GOT3 (cell line): ENCODE results near the gene NAALADL2.
"Not testable (repeated sequence)": the region's sequence is repeated elsewhere in the genome, so short reads cannot be mapped to it uniquely, and the experiment has no call there.

ENCODE experiments used
- DNase-seq: peaks from one replicate; lab custom pipeline; 2025; ENCODE audit warnings: mixed read lengths; lab: John Stamatoyannopoulos, UW

The NAALADL2 gene

DNA sequence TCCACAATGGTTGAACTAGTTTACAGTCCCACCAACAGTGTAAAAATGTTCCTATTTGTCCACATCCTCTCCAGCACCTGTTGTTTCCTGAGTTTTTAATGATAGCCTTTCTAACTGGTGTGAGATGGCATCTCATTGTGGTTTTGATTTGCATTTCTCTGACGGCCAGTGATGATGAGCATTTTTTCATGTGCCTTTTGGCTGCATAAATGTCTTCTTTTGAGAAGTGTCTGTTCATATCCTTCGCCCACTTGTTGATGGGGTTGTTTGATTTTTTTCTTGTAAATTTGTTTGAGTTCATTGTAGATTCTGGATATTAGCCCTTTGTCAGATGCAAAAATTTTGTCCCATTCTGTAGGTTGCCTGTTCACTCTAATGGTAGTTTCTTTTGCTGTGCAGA, 564.7 kb downstream of the NAALADL2 start:
- not testable (repeated sequence) for DNase-seq

DNA sequence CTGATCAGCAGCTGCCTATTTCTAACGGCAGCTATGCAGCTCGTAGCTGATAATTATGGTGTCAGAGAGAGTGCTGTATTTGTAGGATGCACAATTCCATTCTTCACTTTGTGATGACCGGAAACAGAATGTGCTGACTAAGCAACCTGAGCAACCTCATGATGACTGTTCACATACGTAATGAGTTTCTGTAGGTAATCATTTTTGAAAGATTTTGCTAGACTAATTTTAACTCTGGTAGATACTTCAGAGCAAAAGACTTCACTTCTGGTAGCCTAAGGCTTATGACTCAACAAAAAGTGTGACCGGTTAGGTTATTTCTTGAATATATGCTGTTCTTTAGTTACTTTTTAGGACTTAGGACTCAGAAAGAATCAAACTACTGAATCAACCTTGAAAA, 567.7 kb downstream of the NAALADL2 start:
- DNase-seq: no peak

DNA sequence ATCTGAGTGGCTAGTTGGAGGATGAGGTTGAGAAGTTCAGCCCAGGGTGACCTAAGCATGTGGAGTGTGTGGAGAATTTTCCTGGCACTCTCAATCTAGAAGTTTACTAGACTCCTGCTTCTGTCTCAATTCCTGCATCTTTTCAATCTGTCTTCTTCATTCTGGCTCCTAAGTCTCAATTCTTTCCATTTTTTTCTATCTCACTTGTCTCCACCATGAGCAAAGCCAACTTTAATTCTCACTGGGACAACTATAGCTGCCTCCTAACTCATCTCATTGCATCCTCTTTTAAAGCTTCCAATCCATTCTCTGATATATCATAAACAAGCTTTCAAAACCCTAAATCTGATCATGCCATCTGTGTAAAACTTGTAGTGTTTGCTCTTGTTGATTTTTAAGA, 569.3 kb downstream of the NAALADL2 start:
- no peak for DNase-seq

DNA sequence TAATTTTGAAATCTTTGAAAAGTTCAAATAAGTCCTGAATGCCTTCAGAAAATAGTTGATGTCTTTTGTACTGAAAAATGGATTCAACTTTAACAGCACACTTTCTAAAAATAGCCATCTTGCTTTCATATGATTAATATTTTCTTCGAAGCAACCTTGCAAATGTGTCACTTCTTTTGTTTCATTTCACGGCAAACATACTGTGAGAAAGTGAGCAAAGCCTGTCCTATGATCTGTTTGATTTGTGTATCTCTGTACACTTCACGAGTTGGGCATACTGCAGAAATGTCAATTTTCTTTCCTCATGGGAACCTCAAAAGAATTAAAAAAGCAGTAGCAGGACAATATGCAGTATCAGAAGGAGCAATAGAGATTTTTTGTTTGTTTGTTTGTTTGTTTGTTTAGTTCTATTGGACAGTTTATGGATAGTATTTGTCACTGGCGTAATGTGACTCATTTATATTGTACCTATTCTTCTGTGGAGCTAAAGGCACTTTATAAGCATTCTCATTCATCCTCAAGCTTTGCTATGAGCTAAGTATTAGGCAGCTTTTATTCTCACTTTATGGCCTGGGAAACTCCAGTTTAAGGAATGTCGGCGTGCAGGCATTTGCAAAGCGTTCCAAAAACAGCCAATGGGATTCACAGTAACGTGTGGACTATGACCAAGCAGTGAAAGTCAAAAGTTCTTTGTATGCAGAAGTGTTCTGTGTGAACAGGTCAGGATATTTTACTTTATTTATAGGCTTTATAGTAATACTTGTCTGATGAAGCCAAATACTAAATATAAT, 572.0 kb downstream of the NAALADL2 start:
- DNase-seq: no peak

DNA sequence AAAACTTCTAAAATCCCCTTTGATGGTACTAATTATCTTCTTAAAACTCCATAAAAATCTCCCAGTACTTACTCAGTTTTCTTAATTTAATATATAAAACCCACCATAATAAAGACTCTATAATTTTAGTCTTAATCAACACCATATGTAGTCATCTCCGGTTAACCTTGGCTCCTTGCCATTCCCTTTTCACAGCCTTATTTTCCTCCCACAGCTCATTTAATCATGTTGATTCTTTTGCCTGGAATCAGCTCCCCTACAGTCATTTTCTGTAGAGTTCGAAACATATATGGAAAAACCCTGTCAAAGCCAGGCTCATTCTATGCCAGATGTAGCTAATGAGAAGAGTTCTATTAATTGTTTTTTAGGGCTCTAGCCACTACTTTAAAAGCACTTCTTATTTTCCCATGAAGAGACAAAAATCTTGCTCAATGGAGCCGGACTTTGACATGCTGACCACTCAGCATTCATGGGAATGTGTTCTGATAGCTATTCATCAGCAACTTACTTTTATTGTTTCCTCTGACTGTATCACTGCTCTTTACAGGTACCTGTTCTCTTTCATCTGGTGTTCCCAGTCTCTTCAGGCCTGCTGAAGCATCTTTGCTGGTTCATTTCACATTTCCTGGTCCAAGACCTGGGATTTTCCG, 573.4 kb downstream of the NAALADL2 start:
- no peak for DNase-seq

DNA sequence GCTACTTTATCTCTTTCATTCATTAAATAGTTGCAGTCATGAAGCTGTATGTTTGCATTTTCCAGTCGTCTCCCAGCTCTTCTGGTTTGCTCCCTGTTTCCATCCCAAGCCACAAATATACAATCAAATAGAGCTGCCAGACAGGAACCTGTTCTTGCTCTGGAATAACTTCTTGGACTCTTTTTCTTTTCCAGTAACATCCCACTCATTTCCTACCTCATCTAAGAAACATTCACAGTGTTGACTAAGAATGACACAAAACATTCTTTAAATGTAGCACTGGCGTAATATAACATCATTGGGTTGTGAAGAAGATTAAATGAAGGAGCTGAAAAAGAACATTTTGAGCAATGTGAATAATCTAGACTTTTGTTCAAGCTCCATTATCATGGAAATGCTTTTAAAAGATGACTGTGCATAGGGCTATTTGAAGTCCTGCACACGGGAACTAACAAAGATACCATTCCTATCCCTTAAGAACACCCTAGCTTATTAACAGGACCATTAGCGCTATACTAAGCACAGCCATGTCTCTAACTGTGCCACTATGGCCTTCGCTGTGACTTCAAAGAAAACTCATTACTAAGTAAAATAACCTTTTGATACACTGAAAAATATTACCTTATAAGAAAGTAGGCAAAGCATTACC, 574.0 kb downstream of the NAALADL2 start:
- DNase-seq: no peak

DNA sequence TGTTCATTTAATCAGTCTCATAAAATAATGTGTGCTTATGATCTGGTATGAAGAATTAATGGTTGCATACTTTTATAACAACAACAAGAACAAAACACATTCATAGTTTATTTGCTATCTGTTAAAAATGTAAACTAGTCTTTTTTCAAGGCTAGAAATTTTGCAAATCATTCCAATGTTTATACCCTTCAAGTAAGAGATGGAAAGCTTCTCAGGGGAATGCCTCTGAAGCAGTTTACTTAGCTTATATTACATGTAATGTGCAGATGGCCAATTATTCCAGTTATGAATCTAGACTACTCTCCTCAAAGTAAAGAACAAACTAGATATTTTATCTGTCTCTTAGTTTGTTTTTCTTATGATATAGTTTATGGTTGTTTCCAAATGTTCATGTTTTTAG, 575.4 kb downstream of the NAALADL2 start:
- DNase-seq: no peak

DNA sequence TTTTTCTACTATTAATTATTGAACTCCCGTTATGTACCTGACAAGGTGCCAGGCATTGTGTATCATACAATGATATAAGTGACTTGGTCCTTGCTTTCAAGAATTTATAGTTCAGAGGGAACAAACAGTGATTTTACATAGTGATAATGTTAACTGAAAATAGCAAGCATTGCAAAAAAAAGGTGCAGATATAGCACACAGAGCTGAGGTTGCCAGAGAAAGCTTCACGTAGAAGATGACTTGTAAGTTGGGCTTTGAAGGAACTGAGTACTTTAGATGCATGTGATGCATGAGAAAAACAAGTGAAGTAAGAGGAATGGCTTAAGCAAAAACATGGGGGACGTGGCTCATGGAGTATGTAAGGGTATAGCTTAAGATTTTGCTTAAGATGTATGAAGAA, 584.5 kb downstream of the NAALADL2 start:
- no peak for DNase-seq

DNA sequence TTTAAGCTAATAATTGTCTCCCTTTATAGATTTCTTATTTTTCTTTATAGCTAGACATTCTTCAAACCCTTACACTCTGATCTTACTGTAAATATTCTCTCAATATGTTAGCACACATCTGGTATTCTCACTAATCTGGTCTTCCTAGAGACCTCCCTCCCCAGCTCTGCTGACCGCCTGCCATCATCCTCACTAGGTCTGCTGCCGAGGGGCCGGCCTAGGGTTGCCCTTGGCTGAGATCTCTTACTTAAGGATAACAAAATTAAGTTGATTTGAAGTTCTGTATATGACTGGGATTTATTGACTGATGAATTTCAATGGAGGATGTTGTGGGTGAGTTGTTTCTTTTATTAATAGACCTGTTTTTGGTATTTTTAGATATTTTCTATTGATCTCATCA, 586.6 kb downstream of the NAALADL2 start:
- no peak for DNase-seq

DNA sequence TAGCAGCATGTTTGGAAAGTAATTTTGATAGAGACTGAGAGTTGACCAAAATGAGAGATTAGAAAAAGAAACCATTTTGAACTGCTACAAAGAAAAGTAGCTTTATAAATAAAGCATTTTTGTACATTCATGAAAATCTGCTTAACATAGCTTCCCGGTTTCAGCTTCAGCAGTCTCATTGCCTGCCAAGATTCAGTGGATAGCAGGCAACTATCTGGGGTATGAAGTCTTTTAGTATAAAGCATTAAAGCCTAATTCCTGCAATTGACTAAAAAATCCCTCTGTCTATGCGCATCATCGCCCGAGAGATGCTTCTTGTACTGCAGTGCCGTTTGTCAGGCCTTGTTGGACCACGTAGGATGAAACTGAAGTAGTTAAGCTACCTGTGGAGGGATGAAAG, 588.4 kb downstream of the NAALADL2 start:
- DNase-seq: no peak

DNA sequence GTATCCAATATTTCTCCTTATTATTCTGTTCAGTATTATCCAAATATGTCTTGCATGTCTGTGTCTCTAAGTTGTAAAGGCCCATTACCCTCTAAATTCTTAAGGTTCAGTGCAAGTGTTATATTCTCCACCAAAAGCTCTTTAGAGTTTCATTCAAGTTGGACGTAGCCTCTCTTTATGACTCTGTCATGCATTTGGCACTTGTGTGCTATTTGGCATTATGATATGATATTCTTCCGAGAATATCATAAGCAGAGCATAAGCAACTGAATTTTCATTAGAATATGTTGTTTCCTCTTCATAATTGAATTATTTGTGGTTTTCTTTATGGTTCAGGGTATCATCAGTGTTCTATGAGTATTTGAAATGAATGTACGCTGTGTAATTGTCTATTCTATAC, 594.2 kb downstream of the NAALADL2 start:
- no peak for DNase-seq

DNA sequence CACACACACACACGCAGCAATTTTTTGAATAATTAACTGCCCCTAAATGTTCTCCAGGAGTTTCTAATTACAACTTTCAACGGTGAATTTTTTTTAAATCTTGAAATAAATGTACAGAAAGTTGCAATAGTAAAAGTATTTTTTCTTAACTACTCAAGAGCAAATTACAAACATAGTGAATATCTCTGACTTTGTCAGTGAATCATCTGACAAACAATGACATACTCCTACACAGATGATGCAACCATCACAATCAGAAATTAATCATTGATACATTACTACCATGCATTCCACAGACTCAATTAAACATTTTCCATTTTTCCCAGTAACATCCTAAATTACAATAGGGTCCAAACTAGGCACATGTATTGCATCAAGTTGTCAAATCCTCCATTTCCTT, 597.3 kb downstream of the NAALADL2 start:
- no peak for DNase-seq

DNA sequence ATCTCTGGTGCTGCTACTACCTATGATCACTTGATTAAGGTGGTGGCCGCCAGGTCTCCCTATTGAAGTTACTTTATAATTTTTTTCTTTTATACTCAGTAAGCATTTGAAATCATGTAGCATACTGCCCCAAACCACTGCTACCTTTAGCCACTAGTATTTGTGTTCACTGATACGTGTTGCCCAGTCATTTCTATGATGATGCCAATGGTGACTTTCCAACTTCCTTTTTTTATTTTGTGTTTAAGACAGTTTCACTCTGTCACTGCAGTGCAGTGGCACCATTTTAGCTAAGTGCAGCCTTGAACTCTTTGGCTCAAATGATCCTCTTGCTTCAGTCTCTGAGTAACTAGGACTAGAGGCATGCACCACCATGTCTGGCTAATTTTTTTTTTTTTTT, 598.2 kb downstream of the NAALADL2 start:
- DNase-seq: no peak

DNA sequence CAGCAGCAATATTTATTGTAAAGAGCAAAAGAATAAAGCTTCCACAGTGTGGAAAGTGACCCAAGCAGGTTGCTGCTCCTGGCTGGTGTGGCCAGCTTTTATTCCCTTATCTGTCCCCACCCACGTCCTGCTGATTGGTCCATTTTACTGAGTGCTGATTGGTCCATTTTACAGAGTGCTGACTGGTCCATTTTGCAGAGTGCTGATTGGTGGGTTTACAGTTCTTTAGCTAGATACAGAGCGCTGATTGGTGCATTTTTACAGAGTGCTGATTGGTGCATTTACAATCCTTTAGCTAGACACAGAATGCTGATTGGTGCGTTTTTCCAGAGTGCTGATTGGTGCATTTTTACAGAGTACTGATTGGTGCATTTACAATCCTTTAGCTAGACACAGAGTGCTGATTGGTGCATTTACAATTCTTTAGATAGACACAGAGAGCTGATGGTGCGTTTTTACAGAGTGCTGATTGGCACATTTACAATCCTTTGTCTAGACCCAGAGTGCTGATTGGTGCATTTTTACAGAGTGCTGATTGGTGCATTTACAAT, 601.8 kb downstream of the NAALADL2 start:
- DNase-seq: not testable (repeated sequence)

DNA sequence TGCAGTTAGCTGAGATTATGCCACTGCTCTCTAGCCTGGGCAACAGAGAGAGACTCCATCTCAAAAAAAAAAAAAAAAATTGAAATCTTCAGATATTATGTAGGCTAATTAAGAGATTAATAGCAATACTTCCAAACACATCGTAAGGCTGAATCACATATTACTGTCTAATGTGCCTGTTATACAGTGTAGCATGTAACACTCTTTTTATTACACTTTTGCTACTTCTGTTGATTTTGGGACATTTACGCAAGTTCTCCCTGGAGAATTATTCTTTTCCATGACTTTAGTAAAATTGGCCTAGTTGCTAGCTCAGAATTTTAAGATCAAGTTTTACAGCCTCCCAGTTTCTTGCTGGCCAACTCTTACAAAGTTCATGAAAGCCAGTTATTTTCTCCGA, 605.2 kb downstream of the NAALADL2 start:
- no peak for DNase-seq

DNA sequence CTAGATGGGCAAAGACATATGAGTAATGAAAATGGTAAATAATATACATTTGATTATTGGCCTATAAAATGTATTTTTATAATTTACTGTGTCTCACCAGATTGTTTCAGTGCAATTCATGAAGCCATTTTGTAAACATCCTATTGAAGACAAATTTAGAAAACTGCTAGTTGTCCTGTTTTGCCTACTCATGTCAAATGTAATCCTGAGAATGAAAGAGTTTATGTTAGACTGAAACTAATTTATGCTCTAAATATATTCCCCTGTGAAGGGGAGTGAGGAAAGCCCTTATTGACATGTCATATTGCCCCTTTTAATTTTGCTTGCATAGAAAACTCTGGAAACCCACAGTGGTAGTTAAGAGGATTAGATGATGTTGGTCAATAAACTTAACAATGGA, 610.0 kb downstream of the NAALADL2 start:
- DNase-seq: no peak

DNA sequence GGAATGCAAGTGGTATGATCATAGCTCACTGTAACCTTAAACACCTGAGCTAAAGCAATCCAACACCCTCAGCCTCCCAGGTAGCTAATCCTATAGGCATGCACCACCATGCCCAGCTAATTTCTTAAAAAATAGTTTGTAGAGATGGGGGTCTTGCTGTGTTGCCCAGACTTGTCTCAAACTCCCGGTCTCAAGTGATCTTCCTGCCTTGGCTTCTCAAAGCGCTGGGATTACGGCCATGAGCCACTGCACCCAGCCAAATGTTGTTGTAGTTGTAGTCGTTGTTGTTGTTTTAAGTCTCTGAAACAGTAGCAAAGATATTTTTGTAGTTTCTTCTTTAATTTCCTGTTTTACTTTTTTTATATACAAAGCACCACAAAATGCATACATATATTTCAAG, 616.6 kb downstream of the NAALADL2 start:
- no peak for DNase-seq

DNA sequence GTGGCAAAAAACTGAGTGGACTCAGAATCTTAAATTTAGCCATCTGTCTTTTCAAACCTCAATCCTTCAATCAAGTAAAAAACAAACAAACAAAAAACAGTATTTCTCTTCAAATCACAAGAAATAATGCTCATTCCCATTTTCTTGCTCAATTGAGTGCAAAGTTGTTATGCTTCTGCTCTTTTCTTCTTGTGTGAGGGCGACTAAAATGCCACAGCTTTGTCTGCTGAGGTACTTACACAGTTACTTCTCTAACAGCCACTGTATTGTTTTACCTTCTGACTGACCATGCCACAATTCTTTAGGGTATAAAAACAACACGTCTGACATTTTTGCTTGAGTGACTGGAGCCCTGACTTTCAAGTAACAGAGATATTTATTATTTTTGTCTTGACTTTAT, 617.4 kb downstream of the NAALADL2 start:
- DNase-seq: no peak

DNA sequence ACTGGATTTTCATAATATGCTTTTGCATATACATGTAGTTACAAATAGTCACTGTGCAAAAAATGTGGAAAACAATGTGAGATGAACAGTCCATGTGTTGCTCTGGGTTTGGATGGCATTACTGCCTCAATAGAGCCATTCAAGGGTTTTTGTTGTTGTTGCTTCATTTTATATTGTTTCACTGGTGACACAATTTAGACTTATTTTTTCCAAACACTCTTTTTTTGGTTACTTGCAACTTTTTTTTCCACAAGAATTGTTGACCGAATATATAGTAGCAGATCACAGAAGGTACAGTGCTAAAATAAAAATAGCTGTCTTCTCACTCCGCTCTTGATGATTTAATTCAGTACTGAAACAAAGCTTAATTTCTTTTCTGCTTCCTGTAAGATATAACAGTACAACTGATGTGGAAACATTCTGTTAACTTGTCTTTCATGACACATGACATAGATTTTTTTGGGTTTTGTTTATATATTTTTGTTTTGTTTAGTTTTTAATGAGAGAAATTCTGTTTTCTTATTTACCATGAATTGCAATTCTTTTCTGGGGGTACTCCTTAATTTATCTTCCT, 618.6 kb downstream of the NAALADL2 start:
- no peak for DNase-seq

DNA sequence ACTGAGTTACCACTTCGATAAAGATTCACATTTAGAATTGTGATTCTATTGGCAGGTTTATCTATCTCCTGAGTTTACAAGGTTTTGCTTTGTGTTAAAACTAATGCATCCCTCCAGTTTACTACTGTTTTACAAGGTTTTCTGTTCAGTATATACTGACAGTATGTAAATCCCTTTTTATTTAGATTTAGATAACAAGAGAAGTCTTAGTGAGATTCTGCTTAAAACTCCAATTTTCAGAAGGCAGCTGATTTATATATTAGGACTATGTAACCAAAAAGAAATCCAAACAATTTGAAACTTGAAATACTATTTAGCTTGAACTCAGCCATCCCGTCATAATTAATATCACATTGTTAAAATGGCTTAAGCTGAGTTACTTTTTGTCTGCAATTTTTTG, 619.2 kb downstream of the NAALADL2 start:
- no peak for DNase-seq

DNA sequence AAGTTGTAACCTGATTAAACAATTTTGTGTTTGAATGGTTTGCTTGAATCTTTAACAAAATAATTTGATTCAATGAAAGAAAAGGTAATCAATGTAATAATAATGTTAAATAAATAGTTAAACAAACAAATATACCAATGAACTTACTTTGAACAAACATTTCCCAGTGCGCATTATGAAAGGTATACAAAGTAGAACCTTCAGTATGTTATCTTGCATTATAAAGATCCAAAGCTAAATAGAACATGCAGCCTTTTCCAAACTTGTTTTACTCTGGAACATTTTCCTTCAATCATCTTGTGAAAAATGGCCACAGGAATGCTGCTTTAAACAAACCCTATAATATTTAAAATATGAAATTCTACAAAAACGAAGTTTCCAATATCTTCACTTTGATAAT, 620.0 kb downstream of the NAALADL2 start:
- DNase-seq: no peak

DNA sequence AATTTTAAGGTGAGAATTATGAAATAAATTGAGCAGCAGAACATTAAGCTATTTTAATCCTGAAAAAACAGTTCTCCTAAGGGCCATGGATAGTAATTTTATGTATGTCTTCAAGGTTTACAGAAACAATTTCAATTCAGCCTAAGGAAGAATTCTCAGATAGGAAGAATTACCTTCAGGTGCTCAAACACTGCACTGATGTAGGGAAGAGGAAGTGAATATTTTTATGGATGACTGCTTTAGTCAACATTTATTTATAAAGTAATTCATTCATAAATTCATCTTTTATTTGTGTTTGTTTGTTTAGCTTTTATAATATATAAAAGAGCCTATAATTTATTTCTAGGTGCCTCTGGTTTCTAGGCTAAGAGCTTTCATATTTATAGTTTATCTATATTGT, 620.7 kb downstream of the NAALADL2 start:
- no peak for DNase-seq

DNA sequence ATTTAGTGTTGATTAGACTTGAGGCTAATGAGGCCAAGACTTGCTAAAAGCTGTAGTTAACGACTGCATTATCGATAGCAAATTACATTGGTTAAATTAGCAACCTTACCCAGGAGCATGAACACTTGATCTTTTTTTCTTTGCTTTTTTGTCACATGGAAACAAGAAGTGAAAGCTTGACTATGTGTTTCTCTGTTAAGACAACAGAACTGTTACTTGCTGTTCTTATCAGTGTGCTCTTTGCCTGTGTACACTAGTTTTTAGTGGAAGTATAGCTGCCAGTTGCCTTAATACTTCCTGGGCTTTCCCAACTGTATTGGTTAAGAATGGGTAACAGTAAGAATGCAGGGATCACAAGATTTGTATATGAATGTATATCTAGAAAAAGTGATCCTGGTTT, 625.5 kb downstream of the NAALADL2 start:
- no peak for DNase-seq
